ENCODE data around the gene CAMK1D.
"Not testable (repeated sequence)": the region's sequence is repeated elsewhere in the genome, so short reads cannot be mapped to it uniquely, and the experiment has no call there.

The CAMK1D gene

DNA sequence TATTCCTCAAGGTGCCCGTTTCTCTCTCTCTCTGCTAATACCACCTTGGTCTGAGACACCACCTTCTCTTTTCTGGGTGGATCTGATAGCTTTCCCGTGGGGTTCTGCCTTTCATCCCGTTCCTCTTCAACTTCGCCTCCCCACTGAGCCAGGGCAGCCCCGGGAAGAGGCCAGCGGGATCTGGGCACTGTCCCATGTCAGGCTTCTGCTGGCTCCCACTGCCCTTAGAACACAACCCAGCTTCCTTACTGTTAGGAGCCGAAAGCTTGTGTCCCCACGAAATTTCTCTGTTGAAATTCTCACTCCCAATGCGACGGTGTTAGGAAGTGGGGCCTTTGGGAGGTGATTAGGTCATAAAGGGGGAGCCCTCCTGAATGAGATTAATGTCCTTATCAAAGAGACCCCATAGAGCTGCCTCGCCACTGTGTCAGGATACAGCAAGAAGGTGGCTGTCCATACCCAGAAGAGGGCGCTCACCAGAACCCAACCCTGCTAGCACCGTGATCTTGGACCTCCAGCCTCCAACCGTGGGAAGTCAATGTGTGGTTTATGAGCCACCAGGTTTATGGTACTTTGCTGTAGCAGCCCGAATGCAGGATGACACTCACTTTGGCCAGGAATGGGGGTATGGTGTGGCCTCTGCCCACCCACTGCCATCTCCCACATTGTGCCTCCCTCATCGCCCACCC lies 79.2 kb downstream of the CAMK1D start:
- H3K9ac ChIP-seq = no peak overlapping the region
- no peak for TF ChIP-seq Cebpa-rat (IDR thresholded peaks at IDR 0.05)
- H3K27me3 ChIP-seq = no peaks in the 10 kb centered on the region
- H3K9me3 ChIP-seq (replicated peaks in 1 of 11) = peaks cover 0 to 18% (median 12%) of the 10 kb centered on the region in 11 experiments; a peak in 16 of 22 replicates
- peaks cover 11 to 23% (median 17%) of the 10 kb centered on the region in 10 experiments; a peak in 18 of 20 replicates for H3K4me1 ChIP-seq
- H3K27ac ChIP-seq = no peak overlapping the region
- H4K20me1 ChIP-seq = peaks cover 0 to 82% (median 11%) of the 10 kb centered on the region in 11 experiments; a peak in 10 of 22 replicates
- H3K36me3 ChIP-seq = peaks cover 0 to 6% (median 0%) of the 10 kb centered on the region in 11 experiments; a peak in 1 of 22 replicates
- no peak overlapping the region for H3K4me2 ChIP-seq
- no peak overlapping the region for H3K4me3 ChIP-seq

DNA sequence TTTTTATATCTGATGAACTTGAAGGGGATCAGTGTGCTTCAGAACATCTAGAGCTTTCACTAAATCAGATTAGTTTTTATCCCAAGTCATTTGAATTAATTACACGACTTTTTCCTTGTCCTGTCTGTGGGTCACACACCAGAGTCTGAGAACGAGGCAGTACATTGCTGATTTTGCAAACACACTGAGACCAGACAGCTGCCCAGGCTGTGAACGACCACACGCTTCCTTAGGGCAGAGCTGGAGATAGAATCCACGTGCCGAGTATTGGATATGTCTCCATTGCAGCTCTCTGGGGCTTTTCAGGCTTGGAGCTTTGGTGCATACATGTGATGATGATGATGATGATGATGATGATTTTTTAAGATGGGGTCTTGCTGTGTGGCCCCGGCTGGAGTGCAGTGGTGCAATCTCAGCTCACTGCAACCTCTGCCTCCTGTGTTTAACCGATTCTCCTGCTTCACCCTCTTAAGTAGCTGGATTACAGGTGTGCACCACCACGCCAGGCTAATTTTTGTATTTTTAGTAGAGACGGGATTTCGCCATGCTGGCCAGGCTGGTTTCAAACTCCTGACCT lies 81.1 kb downstream of the CAMK1D start:
- H3K27ac ChIP-seq = no peak overlapping the region
- TF ChIP-seq Cebpa-rat (IDR thresholded peaks at IDR 0.05) = no peak
- no peak overlapping the region for H3K4me2 ChIP-seq
- H3K9me3 ChIP-seq (replicated peaks in 1 of 11) = no peaks in the 10 kb centered on the region
- H4K20me1 ChIP-seq = peaks cover 0 to 86% (median 22%) of the 10 kb centered on the region in 11 experiments; a peak in 13 of 22 replicates
- no peak overlapping the region for H3K4me3 ChIP-seq
- no peaks in the 10 kb centered on the region for H3K36me3 ChIP-seq
- peaks cover 0 to 11% (median 7%) of the 10 kb centered on the region in 10 experiments; a peak in 15 of 20 replicates for H3K4me1 ChIP-seq
- no peaks in the 10 kb centered on the region for H3K27me3 ChIP-seq
- H3K9ac ChIP-seq = no peak overlapping the region

DNA sequence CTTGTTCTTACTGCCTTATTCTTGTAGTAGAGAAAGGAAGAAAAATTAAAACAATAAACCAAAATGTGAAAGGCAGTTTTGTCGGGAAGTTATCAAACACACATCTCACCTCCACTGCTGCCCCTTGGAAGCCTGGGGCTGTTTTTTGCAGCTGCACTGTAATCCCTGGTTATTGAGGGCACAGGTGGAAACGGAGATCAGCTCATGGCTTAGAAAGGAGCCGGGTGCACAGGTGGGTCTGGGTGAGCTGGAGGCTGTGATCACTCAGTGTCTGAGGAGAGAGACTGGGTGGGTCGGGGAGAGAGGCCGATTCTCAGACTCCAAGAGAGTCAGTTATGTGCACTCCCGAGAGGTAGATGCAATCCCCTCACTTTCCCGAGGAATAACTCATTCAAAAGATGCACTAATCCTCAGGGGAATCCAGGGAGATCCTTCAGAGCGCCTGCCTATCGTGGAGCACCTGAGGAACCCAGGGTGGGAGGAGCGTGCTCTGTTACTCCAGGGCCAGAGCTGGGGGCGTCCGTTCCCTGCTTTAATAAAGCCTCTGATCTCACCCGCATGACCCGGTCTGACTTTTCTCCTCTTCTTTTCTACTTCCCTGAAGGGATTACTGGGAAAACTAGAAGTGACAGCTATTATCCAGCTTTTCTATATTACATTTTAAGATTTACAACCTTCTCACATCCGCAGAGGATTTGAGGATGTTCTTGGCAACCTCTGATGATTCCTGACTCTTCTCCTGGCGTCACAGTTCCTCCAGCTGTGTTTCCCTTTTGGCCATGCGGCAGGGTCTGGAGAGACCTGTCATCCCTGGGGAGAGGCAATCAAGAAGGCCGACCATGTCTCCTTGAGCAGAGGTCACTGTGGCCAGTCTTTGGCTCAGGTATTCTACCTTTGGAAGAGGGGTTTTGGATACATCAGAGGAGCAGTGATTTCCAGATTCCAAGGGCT lies 82.1 kb downstream of the CAMK1D start:
- H3K4me1 ChIP-seq = peaks cover 0 to 12% (median 6%) of the 10 kb centered on the region in 10 experiments; a peak in 12 of 20 replicates
- H3K4me2 ChIP-seq = no peak overlapping the region
- no peaks in the 10 kb centered on the region for H3K36me3 ChIP-seq
- no peak overlapping the region for H3K9ac ChIP-seq
- no peak overlapping the region for H3K27ac ChIP-seq
- TF ChIP-seq Cebpa-rat (IDR thresholded peaks at IDR 0.05) = no peak
- no peaks in the 10 kb centered on the region for H3K9me3 ChIP-seq (replicated peaks in 1 of 11)
- peaks cover 0 to 91% (median 31%) of the 10 kb centered on the region in 11 experiments; a peak in 15 of 22 replicates for H4K20me1 ChIP-seq
- H3K27me3 ChIP-seq = no peaks in the 10 kb centered on the region
- H3K4me3 ChIP-seq = no peak overlapping the region

DNA sequence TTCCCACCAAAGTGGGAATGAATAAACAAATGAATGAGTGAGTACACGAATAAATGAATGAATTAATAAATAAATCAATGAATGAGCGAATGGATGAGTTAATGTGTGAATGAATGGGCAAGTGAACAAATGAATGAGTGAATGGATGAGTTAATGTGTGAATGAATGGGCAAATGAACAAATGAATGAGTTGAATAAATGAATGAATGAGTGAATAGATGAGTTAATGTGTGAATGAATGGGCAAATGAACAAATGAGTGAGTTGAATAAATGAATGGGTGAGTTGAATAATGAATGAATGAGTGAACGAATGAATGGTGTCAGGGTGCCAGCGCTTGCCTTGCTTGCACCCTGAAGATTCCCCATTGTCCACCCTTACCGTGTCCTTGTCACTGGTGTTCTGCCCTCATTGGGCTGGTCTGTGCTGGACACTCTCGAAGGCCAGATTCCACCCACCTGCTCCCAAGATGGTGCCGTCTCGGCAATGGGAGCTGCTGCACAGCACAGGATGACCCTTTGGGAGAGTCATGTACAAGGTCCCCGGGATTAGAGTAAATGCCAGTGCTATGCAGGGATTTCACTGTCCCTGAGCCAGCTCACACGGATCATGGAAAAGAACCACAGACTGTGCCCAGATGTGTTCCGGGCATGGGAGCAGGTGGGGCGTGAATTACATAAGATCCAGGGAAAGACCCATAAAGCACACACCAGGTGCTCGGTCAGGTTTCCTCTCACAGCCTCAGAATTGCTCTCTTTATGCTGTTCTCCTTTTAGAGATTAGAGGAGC lies 83.2 kb downstream of the CAMK1D start:
- Histone ChIP-seq H4K20me1 (peaks cover 0 to 94% (median 35%) of the 10 kb centered on the region in 11 experiments; a peak in 15 of 22 replicates), H3K4me1 (peaks cover 0 to 16% (median 9%) of the 10 kb centered on the region in 10 experiments; a peak in 11 of 20 replicates), H3K4me2 (no peak overlapping the region), H3K9me3 (replicated peaks in 1 of 11) (no peaks in the 10 kb centered on the region; a peak in 1 of 22 replicates), H3K27ac (no peak overlapping the region), H3K9ac (no peak overlapping the region), H3K4me3 (no peak overlapping the region), H3K27me3 (no peaks in the 10 kb centered on the region), H3K36me3 (no peaks in the 10 kb centered on the region)
- TF ChIP-seq Cebpa-rat (IDR thresholded peaks at IDR 0.05) = no peak

DNA sequence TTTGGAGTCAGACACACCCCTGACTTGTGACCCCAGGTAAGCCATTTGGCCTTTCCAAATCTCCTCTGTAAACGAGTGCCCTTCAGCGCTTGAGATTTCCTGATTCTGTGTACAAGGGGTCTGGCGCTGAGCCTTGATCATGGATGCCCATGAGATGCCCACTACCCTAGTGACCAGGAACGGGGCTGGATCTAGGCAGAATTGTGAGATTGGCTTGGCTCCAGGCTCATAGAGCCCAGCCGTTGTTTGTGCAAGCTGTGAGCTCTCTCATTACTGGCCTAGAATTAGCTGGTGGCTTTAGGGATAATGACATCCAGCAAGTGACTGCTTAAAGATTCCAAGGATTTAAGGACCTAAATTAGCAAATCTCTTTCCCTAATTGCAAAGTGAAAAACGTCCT lies 84.9 kb downstream of the CAMK1D start:
- Histone ChIP-seq H3K36me3 (peaks cover 0 to 6% (median 0%) of the 10 kb centered on the region in 11 experiments; a peak in 5 of 22 replicates), H3K4me3 (no peak overlapping the region), H3K4me2 (no peak overlapping the region), H3K4me1 (peaks cover 0 to 16% (median 9%) of the 10 kb centered on the region in 10 experiments; a peak in 11 of 20 replicates), H3K27me3 (no peaks in the 10 kb centered on the region), H4K20me1 (peaks cover 0 to 87% (median 40%) of the 10 kb centered on the region in 11 experiments; a peak in 15 of 22 replicates), H3K9ac (no peak overlapping the region), H3K27ac (no peak overlapping the region), H3K9me3 (replicated peaks in 1 of 11) (peaks cover 4 to 13% (median 7%) of the 10 kb centered on the region in 11 experiments)
- TF ChIP-seq Cebpa-rat (IDR thresholded peaks at IDR 0.05) = no peak

DNA sequence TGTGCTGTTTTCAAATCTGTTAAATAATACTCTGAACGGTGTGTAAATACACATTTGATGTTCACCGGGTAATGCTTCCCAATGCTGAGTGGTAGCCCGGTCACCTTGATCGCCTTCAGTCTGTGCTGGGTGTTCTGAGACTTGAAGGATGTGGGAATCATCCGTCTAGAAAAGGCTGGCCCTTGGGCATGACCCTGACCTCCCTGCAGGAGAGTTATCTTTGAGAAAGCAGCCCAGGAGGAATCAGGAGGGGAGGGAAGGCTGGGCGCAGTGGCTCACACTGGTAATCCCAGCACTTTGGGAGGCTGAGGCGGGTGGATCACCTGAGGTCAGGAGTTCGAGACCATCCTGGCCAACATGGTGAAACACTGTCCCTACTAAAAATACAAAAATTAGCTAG lies 85.3 kb downstream of the CAMK1D start:
- not testable (repeated sequence) for H3K36me3 ChIP-seq, H3K27me3 ChIP-seq, H3K4me3 ChIP-seq, H3K4me2 ChIP-seq, H3K27ac ChIP-seq, H3K9ac ChIP-seq
- peaks cover 8 to 17% (median 11%) of the 10 kb centered on the region in 11 experiments for H3K9me3 ChIP-seq (replicated peaks in 1 of 11)
- peaks cover 0 to 16% (median 9%) of the 10 kb centered on the region in 10 experiments; a peak in 11 of 20 replicates for H3K4me1 ChIP-seq
- peaks cover 0 to 83% (median 41%) of the 10 kb centered on the region in 11 experiments; a peak in 15 of 22 replicates for H4K20me1 ChIP-seq

DNA sequence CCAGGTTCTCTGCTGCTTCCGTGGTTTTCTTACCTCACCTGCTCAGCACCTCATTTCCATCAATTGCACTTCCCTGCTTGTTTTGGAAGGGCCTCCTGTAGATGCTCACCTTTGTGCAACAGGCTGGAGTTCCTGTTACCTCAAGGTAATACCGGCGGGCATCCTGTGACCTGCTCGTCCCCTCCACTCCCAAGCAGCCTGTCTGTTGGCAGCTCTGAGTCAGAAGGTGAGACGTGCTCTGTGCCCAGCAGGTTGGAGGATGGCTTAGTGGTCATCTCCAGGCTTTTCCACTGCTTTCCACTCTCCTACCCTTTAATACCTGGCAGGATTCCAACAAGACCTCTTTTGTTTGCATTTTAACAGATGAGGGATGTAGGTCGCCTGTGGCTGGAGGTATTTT lies 86.0 kb downstream of the CAMK1D start:
- Histone ChIP-seq H3K27ac (no peak overlapping the region), H4K20me1 (peaks cover 0 to 76% (median 37%) of the 10 kb centered on the region in 11 experiments; a peak in 15 of 22 replicates), H3K4me2 (peak overlapping the region in 1 of 11 experiments; percentile 40; a peak in 1 of 22 replicates), H3K9me3 (replicated peaks in 1 of 11) (peaks cover 15 to 23% (median 17%) of the 10 kb centered on the region in 11 experiments), H3K4me3 (no peak overlapping the region), H3K36me3 (peaks cover 0 to 10% (median 0%) of the 10 kb centered on the region in 11 experiments; a peak in 8 of 22 replicates), H3K4me1 (peaks cover 0 to 16% (median 9%) of the 10 kb centered on the region in 10 experiments; a peak in 11 of 20 replicates), H3K9ac (no peak overlapping the region), H3K27me3 (no peaks in the 10 kb centered on the region)
- TF ChIP-seq Cebpa-rat (IDR thresholded peaks at IDR 0.05) = no peak
